ENCODE measurements around the gene MED22. TPM values are rescaled to one million over a fixed set of nuclear protein-coding genes. Genes with fewer than 3 reads are reported as not detected.
A peak's percentile ranks its signal among the peaks of the same experiment; 100 is the strongest.

The MED22 gene
- total RNA-seq, 1 donor from 2014 or later, result 35.7 TPM

GRCh38 chr9:133359399-133360175 lies 11.7 kb upstream of the MED22 start:
- peak; percentile 69 for DNase-seq
- H3K4me3 Mint-ChIP-seq (ENCODE audit: unreplicated experiment), result peak overlapping the region; percentile 12
- H3K36me3 Mint-ChIP-seq (ENCODE audit: unreplicated experiment), result no peaks in the 10 kb centered on the region
- TF ChIP-seq, protein P1, sequence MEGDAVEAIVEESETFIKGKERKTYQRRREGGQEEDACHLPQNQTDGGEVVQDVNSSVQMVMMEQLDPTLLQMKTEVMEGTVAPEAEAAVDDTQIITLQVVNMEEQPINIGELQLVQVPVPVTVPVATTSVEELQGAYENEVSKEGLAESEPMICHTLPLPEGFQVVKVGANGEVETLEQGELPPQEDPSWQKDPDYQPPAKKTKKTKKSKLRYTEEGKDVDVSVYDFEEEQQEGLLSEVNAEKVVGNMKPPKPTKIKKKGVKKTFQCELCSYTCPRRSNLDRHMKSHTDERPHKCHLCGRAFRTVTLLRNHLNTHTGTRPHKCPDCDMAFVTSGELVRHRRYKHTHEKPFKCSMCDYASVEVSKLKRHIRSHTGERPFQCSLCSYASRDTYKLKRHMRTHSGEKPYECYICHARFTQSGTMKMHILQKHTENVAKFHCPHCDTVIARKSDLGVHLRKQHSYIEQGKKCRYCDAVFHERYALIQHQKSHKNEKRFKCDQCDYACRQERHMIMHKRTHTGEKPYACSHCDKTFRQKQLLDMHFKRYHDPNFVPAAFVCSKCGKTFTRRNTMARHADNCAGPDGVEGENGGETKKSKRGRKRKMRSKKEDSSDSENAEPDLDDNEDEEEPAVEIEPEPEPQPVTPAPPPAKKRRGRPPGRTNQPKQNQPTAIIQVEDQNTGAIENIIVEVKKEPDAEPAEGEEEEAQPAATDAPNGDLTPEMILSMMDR (IDR thresholded peaks at IDR 0.05; ENCODE audit: partially characterized antibody, unreplicated experiment), result no peak
- peaks cover 4% of the 10 kb centered on the region for H3K27me3 Mint-ChIP-seq (ENCODE audit: unreplicated experiment)
- peak overlapping the region; percentile 75 for H3K27ac Mint-ChIP-seq (ENCODE audit: unreplicated experiment)
- H3K9me3 Mint-ChIP-seq (ENCODE audit: unreplicated experiment), result peaks cover 2% of the 10 kb centered on the region
- H3K4me1 Mint-ChIP-seq (ENCODE audit: low read depth, unreplicated experiment), result peaks cover 24% of the 10 kb centered on the region

DNA sequence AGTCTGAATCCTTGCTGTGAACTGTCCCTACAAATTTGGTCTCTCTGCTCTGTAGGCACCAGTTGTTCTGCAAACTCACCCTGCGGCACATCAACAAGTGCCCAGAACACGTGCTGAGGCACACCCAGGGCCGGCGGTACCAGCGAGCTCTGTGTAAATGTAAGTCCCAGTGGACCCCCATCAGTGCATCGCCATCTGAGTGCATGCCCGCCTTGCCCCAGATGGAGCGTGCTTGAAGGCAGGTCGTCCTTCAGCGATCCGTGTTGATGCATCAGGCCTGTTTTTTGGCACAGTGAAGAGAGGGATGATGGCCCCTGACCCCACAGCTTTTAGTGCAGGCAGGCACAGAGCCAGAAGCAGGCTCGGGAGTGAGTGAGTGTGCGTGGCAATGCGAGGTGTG lies 9.7 kb upstream of the MED22 start:
- H3K36me3 Mint-ChIP-seq (ENCODE audit: unreplicated experiment), result no peaks in the 10 kb centered on the region
- H3K27ac Mint-ChIP-seq (ENCODE audit: unreplicated experiment), result peak overlapping the region; percentile 26
- H3K27me3 Mint-ChIP-seq (ENCODE audit: unreplicated experiment), result peaks cover 4% of the 10 kb centered on the region
- peaks cover 28% of the 10 kb centered on the region for H3K4me1 Mint-ChIP-seq (ENCODE audit: low read depth, unreplicated experiment)
- no peak for DNase-seq
- peak overlapping the region; percentile 75 for H3K4me3 Mint-ChIP-seq (ENCODE audit: unreplicated experiment)
- peaks cover 2% of the 10 kb centered on the region for H3K9me3 Mint-ChIP-seq (ENCODE audit: unreplicated experiment)
- TF ChIP-seq, protein P1 (IDR thresholded peaks at IDR 0.05; ENCODE audit: partially characterized antibody, unreplicated experiment), result no peak

GRCh38 chr9:133356391-133357091 lies 8.6 kb upstream of the MED22 start, which contains the start of the genes SURF1 and SURF2:
SURF1 (minus strand) TSS chr9:133356487; CDS start chr9:133356453, 34 bp downstream.
SURF2 (plus strand) TSS chr9:133356550; CDS start chr9:133356593, 43 bp downstream.
- H3K27ac Mint-ChIP-seq (ENCODE audit: unreplicated experiment), result peak within 1 kb of the TSS; percentile 91
- peak; percentile 97 for DNase-seq
- peaks cover 2% of the 10 kb centered on the region for H3K9me3 Mint-ChIP-seq (ENCODE audit: unreplicated experiment)
- H3K4me3 Mint-ChIP-seq (ENCODE audit: unreplicated experiment), result peak within 1 kb of the TSS; percentile 85
- peaks cover 3% of the 10 kb centered on the region for H3K36me3 Mint-ChIP-seq (ENCODE audit: unreplicated experiment)
- TF ChIP-seq, protein P1 (IDR thresholded peaks at IDR 0.05; ENCODE audit: partially characterized antibody, unreplicated experiment), result no peak
- H3K27me3 Mint-ChIP-seq (ENCODE audit: unreplicated experiment), result peaks cover 4% of the 10 kb centered on the region
- H3K4me1 Mint-ChIP-seq (ENCODE audit: low read depth, unreplicated experiment), result peaks cover 27% of the 10 kb centered on the region

DNA sequence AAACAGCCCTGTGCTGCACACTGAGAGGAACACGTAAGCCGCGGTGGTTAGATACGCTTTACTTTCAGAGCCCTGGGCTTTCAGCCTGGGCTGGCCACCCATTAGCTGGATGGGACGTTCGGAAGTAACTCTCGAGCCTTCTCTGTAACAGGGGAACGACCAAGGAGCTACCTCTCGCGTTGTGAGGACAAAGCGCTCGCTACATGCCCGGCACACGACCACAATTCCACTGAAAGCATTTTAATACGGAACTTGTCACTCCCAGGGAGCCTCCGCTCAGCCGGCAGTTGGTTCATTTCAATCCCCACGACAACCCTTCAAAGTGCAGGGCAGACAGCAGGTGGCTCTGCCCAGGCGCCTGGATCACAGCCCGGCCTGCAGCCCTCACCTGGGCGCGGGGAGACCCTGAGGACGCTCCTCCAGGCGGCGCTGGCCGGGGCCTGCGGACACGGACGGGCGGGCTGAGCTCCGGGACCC lies 8.0 kb upstream of the MED22 start:
- Mint-ChIP-seq H3K36me3 (ENCODE audit: unreplicated experiment) (peaks cover 3% of the 10 kb centered on the region), H3K4me3 (ENCODE audit: unreplicated experiment) (peak overlapping the region; percentile 85), H3K27ac (ENCODE audit: unreplicated experiment) (peak overlapping the region; percentile 91), H3K27me3 (ENCODE audit: unreplicated experiment) (peaks cover 4% of the 10 kb centered on the region), H3K4me1 (ENCODE audit: low read depth, unreplicated experiment) (peaks cover 24% of the 10 kb centered on the region), H3K9me3 (ENCODE audit: unreplicated experiment) (peaks cover 2% of the 10 kb centered on the region)
- TF ChIP-seq, protein P1 (IDR thresholded peaks at IDR 0.05; ENCODE audit: partially characterized antibody, unreplicated experiment), result no peak
- DNase-seq, result no peak
